ENCODE measurements around the gene PRR35. TPM values are rescaled to one million over a fixed set of nuclear protein-coding genes. Genes with fewer than 3 reads are reported as not detected.
A peak's percentile ranks its signal among the peaks of the same experiment; 100 is the strongest.

PRR35 gene
- total and polyA plus RNA-seq, 9 donors = 0.07 to 0.30 (median 0.13) TPM; not detected in 1

GRCh38 chr16:582614-583331 is 22.6 kb downstream of the PRR35 start:
- Histone ChIP-seq H3K9me3 (replicated peaks; ENCODE audit: control insufficient read depth, low read depth, low read length) (no peaks in the 10 kb centered on the region), H3K36me3 (ENCODE audit: control insufficient read depth, insufficient read depth, low read length) (peaks cover 10% of the 10 kb centered on the region), H3K4me1 (ENCODE audit: control insufficient read depth, insufficient read depth, low read length) (peaks cover 35% of the 10 kb centered on the region), H3K27ac (ENCODE audit: low read length) (no peak overlapping the region), H3K27me3 (ENCODE audit: control insufficient read depth, insufficient read depth, low read length) (peaks cover 4% of the 10 kb centered on the region), H3K4me3 (ENCODE audit: low read length) (no peak overlapping the region)
- WGBS (ENCODE audit: insufficient coverage) = 83% methylated on average over 17 of the region's 21 CpGs
- DNase-seq = no peak

DNA sequence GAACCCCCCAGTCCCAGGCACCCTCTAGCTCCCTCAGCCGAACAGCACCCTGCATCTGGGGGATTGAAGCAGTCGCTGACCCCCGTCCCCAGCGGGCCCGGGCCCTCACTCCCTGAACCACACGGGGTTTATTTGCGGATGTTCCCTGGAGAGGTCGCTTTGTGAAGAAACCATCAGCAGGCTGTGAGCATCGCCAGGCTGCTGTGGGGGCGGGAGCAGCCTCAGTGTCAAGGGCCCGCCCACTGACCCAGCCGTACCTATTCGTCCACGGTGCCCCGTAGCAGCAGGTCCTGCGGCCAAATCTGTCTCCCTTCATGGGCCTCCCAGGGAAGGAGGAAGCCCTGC is 23.2 kb downstream of the PRR35 start:
- H3K27me3 ChIP-seq (ENCODE audit: control insufficient read depth, insufficient read depth, low read length) = peaks cover 4% of the 10 kb centered on the region
- DNase-seq = no peak
- peaks cover 10% of the 10 kb centered on the region for H3K36me3 ChIP-seq (ENCODE audit: control insufficient read depth, insufficient read depth, low read length)
- 43% methylated on average over 12 of the region's 16 CpGs for WGBS (ENCODE audit: insufficient coverage)
- peaks cover 41% of the 10 kb centered on the region for H3K4me1 ChIP-seq (ENCODE audit: control insufficient read depth, insufficient read depth, low read length)
- H3K27ac ChIP-seq (ENCODE audit: low read length) = no peak overlapping the region
- H3K4me3 ChIP-seq (ENCODE audit: low read length) = no peak overlapping the region
- no peaks in the 10 kb centered on the region for H3K9me3 ChIP-seq (replicated peaks; ENCODE audit: control insufficient read depth, low read depth, low read length)

- Histone ChIP-seq H3K36me3 (ENCODE audit: control insufficient read depth, insufficient read depth, low read length) (peaks cover 10% of the 10 kb centered on the region), H3K27ac (ENCODE audit: low read length) (no peak overlapping the region), H3K4me3 (ENCODE audit: low read length) (no peak overlapping the region), H3K9me3 (replicated peaks; ENCODE audit: control insufficient read depth, low read depth, low read length) (no peaks in the 10 kb centered on the region), H3K4me1 (ENCODE audit: control insufficient read depth, insufficient read depth, low read length) (peaks cover 44% of the 10 kb centered on the region), H3K27me3 (ENCODE audit: control insufficient read depth, insufficient read depth, low read length) (peaks cover 4% of the 10 kb centered on the region)
- WGBS (ENCODE audit: insufficient coverage) = 38% methylated on average over 30 of the region's 38 CpGs
- DNase-seq = no peak
These were observed 23.8 kb downstream of the PRR35 start for GRCh38 chr16:583815-584591.

- no peaks in the 10 kb centered on the region for H3K9me3 ChIP-seq (replicated peaks; ENCODE audit: control insufficient read depth, low read depth, low read length)
- WGBS (ENCODE audit: insufficient coverage) = 26% methylated on average over 9 of the region's 10 CpGs
- DNase-seq = no peak
- peaks cover 8% of the 10 kb centered on the region for H3K36me3 ChIP-seq (ENCODE audit: control insufficient read depth, insufficient read depth, low read length)
- peaks cover 44% of the 10 kb centered on the region for H3K4me1 ChIP-seq (ENCODE audit: control insufficient read depth, insufficient read depth, low read length)
- no peak overlapping the region for H3K27ac ChIP-seq (ENCODE audit: low read length)
- H3K27me3 ChIP-seq (ENCODE audit: control insufficient read depth, insufficient read depth, low read length) = peaks cover 4% of the 10 kb centered on the region
- no peak overlapping the region for H3K4me3 ChIP-seq (ENCODE audit: low read length)
These were observed 25.2 kb downstream of the PRR35 start for GRCh38 chr16:585351-585750.

DNA sequence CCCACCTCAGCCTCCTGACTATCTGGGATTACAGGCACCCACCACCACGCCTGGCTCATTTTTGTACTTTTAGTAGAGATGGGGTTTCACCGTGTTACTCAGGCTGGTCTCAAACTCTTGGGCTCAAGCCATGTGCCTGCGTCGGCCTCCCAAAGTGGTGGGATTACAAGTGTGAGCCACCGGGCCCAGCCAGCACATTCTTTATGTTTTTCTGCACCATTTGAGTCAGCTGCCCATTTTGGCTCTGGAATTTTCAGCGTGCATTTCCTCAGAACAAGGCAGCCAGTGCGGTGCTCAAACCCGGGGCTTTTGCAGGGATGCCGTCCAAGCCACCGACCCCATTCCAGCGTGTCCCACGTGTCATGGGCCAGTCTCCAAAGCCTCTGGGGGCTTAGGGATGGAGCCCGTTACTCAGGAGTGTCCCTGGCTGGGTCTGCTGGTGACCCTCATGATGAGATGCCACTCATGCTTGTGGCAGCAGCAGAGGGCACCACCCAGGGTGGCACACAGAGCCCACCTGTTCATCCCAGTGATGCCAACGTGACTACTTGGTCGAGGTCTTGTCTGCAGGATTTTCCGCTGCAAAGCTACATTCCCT is 26.0 kb downstream of the PRR35 start:
- peaks cover 52% of the 10 kb centered on the region for H3K4me1 ChIP-seq (ENCODE audit: control insufficient read depth, insufficient read depth, low read length)
- no peak overlapping the region for H3K4me3 ChIP-seq (ENCODE audit: low read length)
- peak; percentile 28 for DNase-seq
- WGBS (ENCODE audit: insufficient coverage) = 37% methylated on average over 16 of the region's 16 CpGs
- H3K9me3 ChIP-seq (replicated peaks; ENCODE audit: control insufficient read depth, low read depth, low read length) = no peaks in the 10 kb centered on the region
- peaks cover under 1% of the 10 kb centered on the region for H3K36me3 ChIP-seq (ENCODE audit: control insufficient read depth, insufficient read depth, low read length)
- no peak overlapping the region for H3K27ac ChIP-seq (ENCODE audit: low read length)
- peaks cover 4% of the 10 kb centered on the region for H3K27me3 ChIP-seq (ENCODE audit: control insufficient read depth, insufficient read depth, low read length)

- peaks cover under 1% of the 10 kb centered on the region for H3K36me3 ChIP-seq (ENCODE audit: control insufficient read depth, insufficient read depth, low read length)
- H3K27ac ChIP-seq (ENCODE audit: low read length) = no peak overlapping the region
- H3K27me3 ChIP-seq (ENCODE audit: control insufficient read depth, insufficient read depth, low read length) = peaks cover 4% of the 10 kb centered on the region
- peaks cover 54% of the 10 kb centered on the region for H3K4me1 ChIP-seq (ENCODE audit: control insufficient read depth, insufficient read depth, low read length)
- no peak for DNase-seq
- 63% methylated on average over 9 of the region's 14 CpGs for WGBS (ENCODE audit: insufficient coverage)
- no peaks in the 10 kb centered on the region for H3K9me3 ChIP-seq (replicated peaks; ENCODE audit: control insufficient read depth, low read depth, low read length)
- H3K4me3 ChIP-seq (ENCODE audit: low read length) = no peak overlapping the region
These were observed 26.7 kb downstream of the PRR35 start for GRCh38 chr16:586645-587590.

- peak overlapping the region; percentile 99 for H3K27ac ChIP-seq (ENCODE audit: low read length)
- DNase-seq = peak; percentile 61
- H3K27me3 ChIP-seq (ENCODE audit: control insufficient read depth, insufficient read depth, low read length) = peaks cover 4% of the 10 kb centered on the region
- 0% methylated on average over 21 of the region's 21 CpGs for WGBS (ENCODE audit: insufficient coverage)
- peak overlapping the region; percentile 90 for H3K4me3 ChIP-seq (ENCODE audit: low read length)
- peaks cover 9% of the 10 kb centered on the region for H3K36me3 ChIP-seq (ENCODE audit: control insufficient read depth, insufficient read depth, low read length)
- H3K9me3 ChIP-seq (replicated peaks; ENCODE audit: control insufficient read depth, low read depth, low read length) = no peaks in the 10 kb centered on the region
- peaks cover 64% of the 10 kb centered on the region for H3K4me1 ChIP-seq (ENCODE audit: control insufficient read depth, insufficient read depth, low read length)
These were observed 28.4 kb downstream of the PRR35 start for GRCh38 chr16:588639-588888.

DNA sequence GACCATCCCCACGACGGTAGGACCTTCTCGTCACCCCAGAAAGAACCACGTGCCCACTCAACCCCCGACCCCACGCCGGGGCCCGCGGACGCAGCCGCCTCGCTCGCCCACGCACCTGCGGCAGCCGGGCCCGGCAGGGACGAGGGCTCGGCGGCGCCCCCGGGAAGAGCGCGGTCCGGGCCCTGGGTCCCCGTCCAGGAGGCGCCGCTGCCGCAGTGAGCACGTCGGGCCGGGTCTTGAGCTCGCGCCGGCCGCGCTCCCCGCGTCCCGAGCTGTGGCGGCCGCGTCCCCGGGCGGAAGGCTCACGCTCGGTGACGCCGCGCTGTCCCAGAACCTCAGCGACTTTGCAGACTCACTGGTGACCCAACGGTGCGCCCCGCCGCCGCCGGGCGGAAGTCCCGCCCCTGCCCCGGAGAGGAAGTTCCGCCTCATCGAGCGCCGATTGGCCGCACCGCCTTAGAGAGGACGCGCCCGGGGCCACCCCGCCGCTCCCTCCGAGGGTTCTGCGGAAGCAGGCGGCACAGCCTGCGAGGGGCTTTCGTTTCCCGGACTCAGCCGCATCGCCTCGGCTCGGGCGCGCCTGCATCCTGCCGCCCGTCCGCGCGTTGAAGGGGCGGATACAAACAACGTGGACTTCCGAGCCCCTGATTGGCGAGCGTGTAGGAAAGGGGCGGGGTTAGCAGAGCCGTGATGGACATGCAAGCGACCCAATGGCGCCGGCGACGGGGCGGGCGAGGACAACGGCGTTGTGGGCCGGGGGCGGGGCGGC is 28.9 kb downstream of the PRR35 start:
- Histone ChIP-seq H3K9me3 (replicated peaks; ENCODE audit: control insufficient read depth, low read depth, low read length) (no peaks in the 10 kb centered on the region), H3K4me3 (ENCODE audit: low read length) (peak overlapping the region; percentile 90), H3K36me3 (ENCODE audit: control insufficient read depth, insufficient read depth, low read length) (peaks cover 13% of the 10 kb centered on the region), H3K4me1 (ENCODE audit: control insufficient read depth, insufficient read depth, low read length) (peaks cover 59% of the 10 kb centered on the region), H3K27ac (ENCODE audit: low read length) (peak overlapping the region; percentile 99), H3K27me3 (ENCODE audit: control insufficient read depth, insufficient read depth, low read length) (peaks cover 4% of the 10 kb centered on the region)
- DNase-seq = peak; percentile 99
- under 1% methylated on average over 107 of the region's 107 CpGs for WGBS (ENCODE audit: insufficient coverage)

DNA sequence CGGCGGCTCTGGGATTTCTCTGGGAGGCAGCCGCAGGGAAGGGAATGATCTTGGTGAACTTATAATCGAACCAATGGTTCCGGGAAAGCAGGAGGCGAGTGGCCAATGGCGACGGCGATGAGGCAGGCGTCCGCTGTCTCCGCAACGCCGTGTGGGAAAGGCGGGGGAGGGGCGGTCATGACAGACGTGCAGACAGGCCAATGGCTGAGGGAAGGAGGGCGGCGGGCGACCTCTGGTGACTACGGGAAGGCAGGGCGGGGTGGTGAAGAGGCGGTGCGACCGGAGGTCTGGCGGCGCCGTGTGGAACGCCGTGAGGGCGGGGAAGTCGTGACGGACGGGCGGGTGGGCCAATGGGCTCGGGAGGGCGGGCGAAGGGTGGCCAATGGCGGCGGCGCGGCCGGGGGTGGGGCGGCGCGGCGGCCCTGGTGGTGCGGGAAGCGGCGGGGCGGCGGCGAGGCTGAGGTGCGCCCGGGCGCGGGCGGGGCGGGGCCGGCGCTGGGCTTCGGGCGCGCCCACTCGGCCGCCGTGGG is 29.5 kb downstream of the PRR35 start, which contains the start of gene RAB40C:
Gene RAB40C (plus strand): TSS at position 409 of the 530 bp plus-strand sequence. CDS start 226 bp downstream, outside the sequence.
- H3K27ac ChIP-seq (ENCODE audit: low read length) = peak within 1 kb of the TSS; percentile 99
- DNase-seq = peak; percentile 99
- under 1% methylated on average over 67 of the region's 67 CpGs for whole genome bisulfite sequencing (ENCODE audit: insufficient coverage)
- H3K4me3 ChIP-seq (ENCODE audit: low read length) = peak within 1 kb of the TSS; percentile 90
- peaks cover 4% of the 10 kb centered on the region for H3K27me3 ChIP-seq (ENCODE audit: control insufficient read depth, insufficient read depth, low read length)
- H3K4me1 ChIP-seq (ENCODE audit: control insufficient read depth, insufficient read depth, low read length) = peaks cover 55% of the 10 kb centered on the region
- peaks cover 13% of the 10 kb centered on the region for H3K36me3 ChIP-seq (ENCODE audit: control insufficient read depth, insufficient read depth, low read length)
- H3K9me3 ChIP-seq (replicated peaks; ENCODE audit: control insufficient read depth, low read depth, low read length) = no peaks in the 10 kb centered on the region

Data from muscle of leg (tissue), 11 donors.